ENCODE data around the gene OSR1. TPM values are rescaled to one million over a fixed set of nuclear protein-coding genes. Genes with fewer than 3 reads are reported as not detected.

OSR1 gene
- total RNA-seq, 4 donors from 2014 or later: 0.80 to 4.3 (median 3.3) TPM

DNA sequence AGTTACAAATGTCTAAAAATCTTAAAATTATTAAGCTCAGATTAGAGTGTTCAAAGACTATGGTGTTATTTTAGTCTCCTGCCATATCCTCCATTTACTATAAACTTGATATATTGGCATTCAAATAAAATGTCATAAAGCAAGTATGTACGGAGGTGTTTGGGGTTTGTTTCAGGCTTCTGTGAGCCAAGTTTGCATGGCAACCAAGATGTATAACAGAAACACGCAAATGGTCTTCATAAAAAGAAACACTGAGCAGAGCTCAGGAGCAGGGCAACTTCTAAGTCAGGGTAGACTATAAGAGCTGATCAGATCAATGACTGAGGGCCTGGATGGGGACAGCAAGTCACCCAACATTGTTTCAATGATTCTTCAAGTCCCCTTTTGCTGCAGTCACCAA is 20.5 kb upstream of the OSR1 start:
- H3K9me3 ChIP-seq: no peaks in the 10 kb centered on the region
- ATAC-seq (no peak), DNase-seq (no peak)
- no peak overlapping the region for H3K27ac ChIP-seq
- H3K4me3 ChIP-seq: no peak overlapping the region
- peaks cover 0 to 4% of the 10 kb centered on the region in 2 donors for H3K36me3 ChIP-seq
- H3K4me1 ChIP-seq: no peaks in the 10 kb centered on the region
- no peak for TF ChIP-seq POLR2A (IDR thresholded peaks at IDR 0.05)
- TF ChIP-seq, protein P1, sequence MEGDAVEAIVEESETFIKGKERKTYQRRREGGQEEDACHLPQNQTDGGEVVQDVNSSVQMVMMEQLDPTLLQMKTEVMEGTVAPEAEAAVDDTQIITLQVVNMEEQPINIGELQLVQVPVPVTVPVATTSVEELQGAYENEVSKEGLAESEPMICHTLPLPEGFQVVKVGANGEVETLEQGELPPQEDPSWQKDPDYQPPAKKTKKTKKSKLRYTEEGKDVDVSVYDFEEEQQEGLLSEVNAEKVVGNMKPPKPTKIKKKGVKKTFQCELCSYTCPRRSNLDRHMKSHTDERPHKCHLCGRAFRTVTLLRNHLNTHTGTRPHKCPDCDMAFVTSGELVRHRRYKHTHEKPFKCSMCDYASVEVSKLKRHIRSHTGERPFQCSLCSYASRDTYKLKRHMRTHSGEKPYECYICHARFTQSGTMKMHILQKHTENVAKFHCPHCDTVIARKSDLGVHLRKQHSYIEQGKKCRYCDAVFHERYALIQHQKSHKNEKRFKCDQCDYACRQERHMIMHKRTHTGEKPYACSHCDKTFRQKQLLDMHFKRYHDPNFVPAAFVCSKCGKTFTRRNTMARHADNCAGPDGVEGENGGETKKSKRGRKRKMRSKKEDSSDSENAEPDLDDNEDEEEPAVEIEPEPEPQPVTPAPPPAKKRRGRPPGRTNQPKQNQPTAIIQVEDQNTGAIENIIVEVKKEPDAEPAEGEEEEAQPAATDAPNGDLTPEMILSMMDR (IDR thresholded peaks at IDR 0.05 in 4 of 5, conservative IDR thresholded peaks at IDR 0.05 in 1 of 5): no peak
- in situ Hi-C loops (cut with MboI; ENCODE audit: low sequenced_read_pairs in 4 of 4): no loop called here
- intact Hi-C loops (cut with DNase I; ENCODE audit: low total_unique reads): no loop called here
- H3K27me3 ChIP-seq: no peaks in the 10 kb centered on the region

DNA sequence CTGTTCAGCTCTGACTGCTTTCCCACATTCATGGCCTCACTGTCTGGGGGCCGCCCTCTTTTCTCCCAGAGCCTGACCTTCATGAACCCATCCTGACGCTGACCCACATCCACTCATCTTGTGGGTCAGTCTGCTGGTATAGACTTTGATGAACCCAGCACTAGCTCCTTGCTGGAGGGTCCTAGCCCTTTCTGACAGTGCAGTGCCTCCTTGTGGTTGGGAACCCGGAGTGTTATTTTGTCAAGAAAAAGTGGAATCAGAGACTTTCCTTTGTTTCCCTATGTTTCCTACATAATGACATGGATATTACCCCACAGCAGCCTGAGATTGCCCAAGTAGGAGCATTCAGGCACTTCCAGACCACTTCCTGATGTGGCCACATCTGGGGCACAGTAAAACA is 19.3 kb upstream of the OSR1 start:
- Histone ChIP-seq H3K4me1 (no peaks in the 10 kb centered on the region), H3K36me3 (peaks cover 0 to 4% of the 10 kb centered on the region in 2 donors), H3K27me3 (no peaks in the 10 kb centered on the region), H3K27ac (no peak overlapping the region), H3K4me3 (no peak overlapping the region), H3K9me3 (no peaks in the 10 kb centered on the region)
- intact Hi-C loops (cut with DNase I; ENCODE audit: low total_unique reads) (no loop called here), in situ Hi-C loops (cut with MboI; ENCODE audit: low sequenced_read_pairs in 4 of 4) (no loop called here)
- no peak for DNase-seq
- TF ChIP-seq POLR2A (IDR thresholded peaks at IDR 0.05): no peak
- TF ChIP-seq, protein P1 (IDR thresholded peaks at IDR 0.05 in 4 of 5, conservative IDR thresholded peaks at IDR 0.05 in 1 of 5): no peak
- ATAC-seq: no peak

DNA sequence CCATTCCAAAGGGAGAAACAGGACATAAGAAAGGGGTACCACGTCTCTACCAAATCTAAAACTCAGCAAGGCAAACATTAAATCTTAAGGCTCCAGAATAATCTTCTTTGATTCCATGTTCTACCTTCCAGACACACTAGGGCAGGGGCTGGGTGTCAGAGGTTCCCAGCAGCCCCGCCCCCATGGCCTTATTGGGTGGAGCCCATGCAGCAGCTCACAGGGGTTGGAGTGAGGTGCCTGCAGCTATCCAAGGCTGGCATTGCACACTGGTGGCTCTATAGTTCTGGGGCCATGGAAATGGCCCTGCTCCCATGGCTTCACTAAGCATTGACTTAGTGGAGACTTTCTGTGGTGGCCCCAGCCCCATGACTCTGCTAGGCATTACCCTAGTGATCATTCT is 14.9 kb upstream of the OSR1 start:
- peaks cover 0 to 4% of the 10 kb centered on the region in 2 donors for H3K36me3 ChIP-seq
- in situ Hi-C loops (cut with MboI; ENCODE audit: low sequenced_read_pairs in 4 of 4) (loop anchor here (25.0 kb wide), 4 partner anchors 386 to 986 kb away; no protein-coding TSS in a partner anchor), intact Hi-C loops (cut with DNase I; ENCODE audit: low total_unique reads) (no loop called here)
- no peaks in the 10 kb centered on the region for H3K4me1 ChIP-seq
- H3K27me3 ChIP-seq: no peaks in the 10 kb centered on the region
- no peak overlapping the region for H3K4me3 ChIP-seq
- no peak for TF ChIP-seq POLR2A (IDR thresholded peaks at IDR 0.05)
- ATAC-seq (no peak), DNase-seq (no peak)
- H3K9me3 ChIP-seq: no peaks in the 10 kb centered on the region
- H3K27ac ChIP-seq: no peak overlapping the region

DNA sequence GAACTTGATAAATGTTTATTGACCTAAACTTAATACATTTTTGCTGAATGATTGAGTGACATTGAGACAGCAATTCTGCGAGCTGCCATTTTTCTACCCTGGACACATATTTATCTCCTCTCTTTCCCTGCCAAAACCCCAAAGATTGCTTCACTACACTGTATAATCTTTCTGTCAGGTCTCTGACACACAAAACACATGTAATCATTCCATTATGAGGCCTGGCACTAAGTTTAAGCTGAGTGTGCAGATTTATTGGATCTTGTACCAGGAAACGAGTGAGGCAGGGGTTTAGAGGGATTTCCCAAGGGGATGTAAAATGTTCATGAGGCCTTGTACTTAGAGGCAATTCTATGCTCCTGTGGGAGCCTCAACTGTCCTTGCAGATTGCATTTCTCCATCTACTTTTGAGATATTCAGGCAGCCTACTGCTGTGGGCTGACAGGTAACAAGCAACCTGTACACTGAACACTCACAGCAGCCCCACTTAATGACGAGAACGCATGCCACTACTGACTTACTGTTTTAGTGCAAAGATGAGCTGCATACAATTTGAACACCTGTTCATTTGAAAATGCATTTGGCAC is 13.7 kb upstream of the OSR1 start:
- DNase-seq: no peak
- H3K4me3 ChIP-seq: no peak overlapping the region
- intact Hi-C loops (cut with DNase I; ENCODE audit: low total_unique reads): no loop called here
- in situ Hi-C loops (cut with MboI; ENCODE audit: low sequenced_read_pairs in 4 of 4): loop anchor here (25.0 kb wide), 4 partner anchors 385 to 985 kb away; no protein-coding TSS in a partner anchor
- ATAC-seq: no peak
- no peaks in the 10 kb centered on the region for H3K27me3 ChIP-seq
- H3K36me3 ChIP-seq: peaks cover 0 to 4% of the 10 kb centered on the region in 2 donors
- H3K4me1 ChIP-seq: no peaks in the 10 kb centered on the region
- TF ChIP-seq, protein P1 (IDR thresholded peaks at IDR 0.05 in 4 of 5, conservative IDR thresholded peaks at IDR 0.05 in 1 of 5): no peak
- no peak for TF ChIP-seq POLR2A (IDR thresholded peaks at IDR 0.05)
- H3K27ac ChIP-seq: no peak overlapping the region
- no peaks in the 10 kb centered on the region for H3K9me3 ChIP-seq

DNA sequence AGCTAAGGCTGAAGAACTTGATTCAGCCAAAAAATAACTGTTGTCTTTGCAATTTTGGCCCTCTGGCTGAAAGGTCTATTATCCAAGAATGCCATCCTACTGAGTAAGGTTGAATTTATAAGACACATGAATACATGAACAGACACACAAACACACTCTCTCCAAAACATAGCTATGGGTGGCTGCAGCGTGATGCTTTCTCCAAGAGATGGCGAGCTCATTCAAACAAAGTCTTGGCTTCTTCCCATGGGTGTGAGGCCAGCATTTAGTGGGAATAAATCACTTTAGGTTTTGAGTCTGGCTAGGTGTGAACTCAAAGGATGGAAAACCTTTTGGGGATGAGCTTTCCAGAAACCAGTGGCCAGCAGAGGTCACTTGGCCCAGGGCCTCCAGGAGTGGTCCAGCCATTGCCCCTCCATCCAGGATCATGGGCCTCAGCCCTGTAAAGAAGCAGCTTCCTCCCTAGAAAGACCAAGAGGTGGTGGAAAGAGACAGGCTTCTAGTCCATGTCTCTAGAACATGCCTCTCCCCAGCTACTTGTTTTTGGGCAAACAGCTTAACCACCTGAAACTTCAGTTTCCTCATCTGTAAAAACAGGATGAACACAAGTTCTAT is 11.0 kb upstream of the OSR1 start:
- TF ChIP-seq, protein P1 (IDR thresholded peaks at IDR 0.05 in 4 of 5, conservative IDR thresholded peaks at IDR 0.05 in 1 of 5): no peak
- no peak for TF ChIP-seq POLR2A (IDR thresholded peaks at IDR 0.05)
- no peak for DNase-seq
- no peak overlapping the region for H3K4me3 ChIP-seq
- no peaks in the 10 kb centered on the region for H3K27me3 ChIP-seq
- in situ Hi-C loops (cut with MboI; ENCODE audit: low sequenced_read_pairs in 4 of 4) (loop anchor here (10.0 to 25.0 kb wide), 8 partner anchors 375 to 982 kb away; no protein-coding TSS in a partner anchor), intact Hi-C loops (cut with DNase I; ENCODE audit: low total_unique reads) (no loop called here)
- no peak for ATAC-seq
- H3K4me1 ChIP-seq: no peaks in the 10 kb centered on the region
- H3K36me3 ChIP-seq: no peaks in the 10 kb centered on the region
- no peak overlapping the region for H3K27ac ChIP-seq
- no peaks in the 10 kb centered on the region for H3K9me3 ChIP-seq

Data from gastrocnemius medialis (tissue), 4 donors.